M059J (cell line): ENCODE measurements around the gene PSG4. TPM values are rescaled to one million over a fixed set of nuclear protein-coding genes. Genes with fewer than 3 reads are reported as not detected.
"Not testable (repeated sequence)": the region's sequence is repeated elsewhere in the genome, so short reads cannot be mapped to it uniquely, and the experiment has no call there.

Experiments
- DNase-seq: peaks from one replicate; pipeline ENCODE4 v3.0.0-alpha.2; 2012; ENCODE audit warnings: low read depth
- total RNA-seq: library from RNA; depleted of rRNA; stranded (reverse); fragments of >200 nt; shearing (Covaris generic); gene quantifications from 2 replicates; pipeline ENCODE4 v1.2.3, GENCODE V29; 2014; rRNA removed

PSG4 gene
- total RNA-seq, 1 experiment from 2014 or later: 159 TPM

GRCh38 chr19:43198686-43199419 lies 6.6 kb downstream of the PSG4 start:
- not testable (repeated sequence) for DNase-seq

GRCh38 chr19:43197666-43198397 lies 7.6 kb downstream of the PSG4 start:
- not testable (repeated sequence) for DNase-seq

- DNase-seq: not testable (repeated sequence)
These were observed 11.0 kb downstream of the PSG4 start for GRCh38 chr19:43194397-43194796.

- not testable (repeated sequence) for DNase-seq
These were observed 12.9 kb downstream of the PSG4 start for GRCh38 chr19:43192381-43193155.

- DNase-seq: peak; percentile 22
These were observed 17.3 kb downstream of the PSG4 start for GRCh38 chr19:43188092-43188491.

- peak; percentile 26 for DNase-seq
These were observed 19.0 kb downstream of the PSG4 start, which contains the start of gene PSG5 for GRCh38 chr19:43186311-43186935. Gene PSG5 (minus strand): TSS chr19:43186536. CDS start chr19:43186405, 131 bp downstream.

GRCh38 chr19:43181869-43182771 lies 23.3 kb downstream of the PSG4 start:
- peak; percentile 91 for DNase-seq

- DNase-seq: not testable (repeated sequence)
These were observed 25.8 kb downstream of the PSG4 start for GRCh38 chr19:43179569-43180147.

- not testable (repeated sequence) for DNase-seq
These were observed 26.9 kb downstream of the PSG4 start for GRCh38 chr19:43178577-43178976.

- not testable (repeated sequence) for DNase-seq
These were observed 39.5 kb downstream of the PSG4 start for GRCh38 chr19:43165906-43166305.

GRCh38 chr19:43163135-43163534 lies 42.3 kb downstream of the PSG4 start:
- DNase-seq: not testable (repeated sequence)

GRCh38 chr19:43162261-43162660 lies 43.2 kb downstream of the PSG4 start:
- peak; percentile 47 for DNase-seq

- DNase-seq: no peak
These were observed 53.2 kb downstream of the PSG4 start for GRCh38 chr19:43152214-43152613.

GRCh38 chr19:43149788-43150187 lies 55.6 kb downstream of the PSG4 start:
- peak; percentile 60 for DNase-seq

GRCh38 chr19:43148233-43148632 lies 57.2 kb downstream of the PSG4 start:
- DNase-seq: peak; percentile 88

Other genes starting within 250 kb of the PSG4 start
- gene PSG11, start 179.2 kb downstream of the PSG4 start, total RNA-seq: 0.49 and 0.69 TPM in 2 replicates
- gene PSG2, start 122.9 kb downstream of the PSG4 start, total RNA-seq: 0.34 and 1.1 TPM in 2 replicates
- gene PSG5, start 19.1 kb downstream of the PSG4 start, total RNA-seq: 44.3 and 48.9 TPM in 2 replicates
- gene PSG9, start 63.9 kb upstream of the PSG4 start, total RNA-seq: 4.3 and 5.8 TPM in 2 replicates
- gene CD177, start 148.0 kb upstream of the PSG4 start, total RNA-seq: 1.4 and 3.3 TPM in 2 replicates
- gene TEX101, start 209.3 kb upstream of the PSG4 start, total RNA-seq: not detected in 2 replicates